CD14-positive monocyte (primary cell): ENCODE results near the gene CXCL3. TPM values are rescaled to one million over a fixed set of nuclear protein-coding genes. Genes with fewer than 3 reads are reported as not detected.
A peak's percentile ranks its signal among the peaks of the same experiment; 100 is the strongest.
"Not testable (repeated sequence)": the region's sequence is repeated elsewhere in the genome, so short reads cannot be mapped to it uniquely, and the experiment has no call there.

Experiments used
- DNase-seq, 3 donors: peaks; one replicate each; pipeline ENCODE4 v3.0.0-alpha.2; 2011 to 2022
- H2AFZ ChIP-seq: 2 replicates; pipeline ENCODE4 v1.6.0; 2012; ENCODE audit warnings: mild to moderate bottlenecking, low read depth, low read length, inconsistent platforms; ENCODE audit not compliant: insufficient read depth, poor library complexity, severe bottlenecking
- H3K27ac ChIP-seq, 2 donors: 1 replicate in 1 of 2; 2 replicates in 1 of 2; pipeline ENCODE4 v1.5.1; 2012 to 2013; ENCODE audit warnings: low read length in 2 of 2, control low read depth in 1 of 2, inconsistent platforms in 1 of 2, low read depth in 1 of 2, mild to moderate bottlenecking in 1 of 2
- H3K27me3 ChIP-seq, 2 donors: one replicate each; pipeline versions ENCODE4 v1.6.0 to v1.6.1; 2011 to 2013; ENCODE audit warnings: low read length in 2 of 2; ENCODE audit not compliant: control insufficient read depth in 2 of 2, insufficient read depth in 2 of 2
- H3K36me3 ChIP-seq, 2 donors: replicated peaks in 1 of 2; 1 replicate in 1 of 2; 2 replicates in 1 of 2; pipeline versions ENCODE4 v1.5.1 to v1.6.1; 2012 to 2013; ENCODE audit warnings: low read length in 2 of 2, control low read depth in 1 of 2, inconsistent platforms in 1 of 2, mild to moderate bottlenecking in 1 of 2; ENCODE audit not compliant: insufficient read depth in 2 of 2, control insufficient read depth in 1 of 2
- H3K4me1 ChIP-seq, 2 donors: 1 replicate in 1 of 2; 2 replicates in 1 of 2; pipeline versions ENCODE4 v1.5.1 to v1.6.1; 2012 to 2013; ENCODE audit warnings: low read length in 2 of 2, control low read depth in 1 of 2, inconsistent platforms in 1 of 2, mild to moderate bottlenecking in 1 of 2, moderate library complexity in 1 of 2; ENCODE audit not compliant: insufficient read depth in 2 of 2, control insufficient read depth in 1 of 2
- H3K4me2 ChIP-seq: replicated peaks from 2 replicates; pipeline ENCODE3; 2012; ENCODE audit warnings: low read length, moderate library complexity, mild to moderate bottlenecking; ENCODE audit not compliant: poor library complexity, severe bottlenecking; ENCODE audit errors: extremely low read depth
- H3K4me3 ChIP-seq, 3 experiments: fragments of 200-600 bp in 1 of 3; sonication (generic) in 1 of 3; replicated peaks in 1 of 3; 1 replicate in 2 of 3; 2 replicates in 1 of 3; pipeline ENCODE4 v1.5.1; 2011 to 2013; ENCODE audit warnings: low read length in 3 of 3, mild to moderate bottlenecking in 3 of 3, control low read depth in 2 of 3, low read depth in 2 of 3, inconsistent platforms in 1 of 3, moderate library complexity in 1 of 3
- H3K79me2 ChIP-seq: 2 replicates; pipeline ENCODE4 v1.6.0; 2012; ENCODE audit warnings: mild to moderate bottlenecking, control low read depth, inconsistent platforms, low read length, moderate library complexity; ENCODE audit not compliant: insufficient read depth
- H3K9ac ChIP-seq: 2 replicates; pipeline ENCODE4 v1.6.0; 2017; ENCODE audit warnings: low read length, mild to moderate bottlenecking; ENCODE audit not compliant: insufficient read depth, poor library complexity, severe bottlenecking
- H3K9me3 ChIP-seq, 2 donors: replicated peaks in 1 of 2; 1 replicate in 1 of 2; 2 replicates in 1 of 2; pipeline versions ENCODE4 v1.5.1 to v1.6.1; 2012 to 2013; ENCODE audit warnings: low read length in 2 of 2, control low read depth in 1 of 2; ENCODE audit not compliant: control insufficient read depth in 1 of 2, insufficient read depth in 1 of 2
- H4K20me1 ChIP-seq: 2 replicates; pipeline ENCODE4 v1.6.0; 2012; ENCODE audit warnings: mild to moderate bottlenecking, low read length, control low read depth, moderate library complexity; ENCODE audit not compliant: insufficient read depth
- H3K27ac Mint-ChIP-seq, 7 donors: one replicate each; pipeline ENCODE4 v1.8.0; 2020; ENCODE audit warnings: mild to moderate bottlenecking in 7 of 7, mixed read lengths in 7 of 7, moderate library complexity in 6 of 7, inconsistent platforms in 2 of 7
- H3K27me3 Mint-ChIP-seq, 3 donors: one replicate each; pipeline ENCODE4 v1.8.0; 2021 to 2022; ENCODE audit warnings: low read depth in 3 of 3, mild to moderate bottlenecking in 3 of 3, mixed read lengths in 3 of 3, moderate library complexity in 3 of 3, inconsistent platforms in 1 of 3
- H3K36me3 Mint-ChIP-seq, 2 donors: one replicate each; pipeline ENCODE4 v1.8.0; 2020; ENCODE audit warnings: mixed read lengths in 2 of 2, inconsistent platforms in 1 of 2, mild to moderate bottlenecking in 1 of 2
- H3K4me1 Mint-ChIP-seq: one replicate; pipeline ENCODE4 v1.8.0; 2020; ENCODE audit warnings: mild to moderate bottlenecking, mixed read lengths
- H3K4me3 Mint-ChIP-seq, 2 donors: one replicate each; pipeline ENCODE4 v1.8.0; 2020; ENCODE audit warnings: mild to moderate bottlenecking in 2 of 2, mixed read lengths in 2 of 2, moderate library complexity in 1 of 2
- H3K9me3 Mint-ChIP-seq, 7 donors: one replicate each; pipeline ENCODE4 v1.8.0; 2020 to 2022; ENCODE audit warnings: mixed read lengths in 7 of 7, mild to moderate bottlenecking in 6 of 7, moderate library complexity in 6 of 7, inconsistent platforms in 2 of 7
- CTCF ChIP-seq: fragments of 200-600 bp; IDR thresholded peaks from one replicate; pipeline ENCODE4 v1.8.0; 2022; ENCODE audit warnings: antibody characterized with exemption, mild to moderate bottlenecking
- WGBS: methylation state at CpG from one replicate; pipeline ENCODE4 v1.1.5; 2013; ENCODE audit warnings: missing lambda C conversion rate; ENCODE audit not compliant: insufficient coverage; 5-methylcytosine and 5-hydroxymethylcytosine counted together
- intact Hi-C, 2 donors: fragments of 100-400 bp; cut with micrococcal nuclease; formaldehyde crosslinking; loops; one replicate each; pipeline versions ENCODE4 v1.15.0 to v1.15.1; 2023
- polyA plus RNA-seq, 3 donors: library from polyadenylated mRNA; depleted of rRNA in 1 of 3; unstranded in 2 of 3; stranded (reverse) in 1 of 3; fragments of 300-500 nt in 2 of 3; fragments of >200 nt in 1 of 3; fragmentation: Illumina TruSeq in 2 of 3; gene quantifications; 1 replicate in 2 of 3; 2 replicates in 1 of 3; pipeline ENCODE4 v1.2.3, GENCODE V29; 2012 to 2021

CXCL3 gene
- polyA plus RNA-seq, 3 donors: 2.5 to 4.4 (median 3.7) TPM

DNA sequence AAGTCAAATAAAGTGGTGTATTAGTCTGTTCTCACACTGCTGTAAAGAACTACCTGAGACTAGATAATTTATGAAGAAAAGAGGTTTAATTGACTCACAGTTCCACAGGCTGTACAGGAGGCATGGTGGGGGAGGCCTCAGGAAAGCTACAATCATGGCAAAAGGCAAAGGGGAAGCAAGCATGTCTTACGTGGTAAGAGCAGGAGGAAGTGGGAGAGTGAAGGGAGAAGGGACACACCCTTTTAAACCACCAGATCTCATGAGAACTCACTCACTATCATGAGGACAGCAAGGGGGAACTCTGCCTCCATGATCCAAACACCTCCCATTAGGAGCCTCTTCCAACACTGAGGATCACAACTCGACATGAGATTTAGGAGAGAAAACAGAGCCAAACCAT, 40.5 kb upstream of the CXCL3 start:
- H3K36me3 ChIP-seq, H3K27me3 ChIP-seq, intact Hi-C loops, H3K79me2 ChIP-seq, H3K27me3 Mint-ChIP-seq, H3K4me3 Mint-ChIP-seq, H3K9ac ChIP-seq, H4K20me1 ChIP-seq, H2AFZ ChIP-seq, H3K4me2 ChIP-seq, H3K36me3 Mint-ChIP-seq, H3K4me3 ChIP-seq: not testable (repeated sequence)
- DNase-seq: peak; percentile 74 to 87 (median 74)
- peaks cover 48 to 52% of the 10 kb centered on the region in 2 donors for H3K4me1 ChIP-seq
- peaks cover 4 to 22% (median 10%) of the 10 kb centered on the region in 7 donors for H3K9me3 Mint-ChIP-seq
- peaks cover 0 to 11% of the 10 kb centered on the region in 2 donors for H3K9me3 ChIP-seq
- H3K4me1 Mint-ChIP-seq: peaks cover 54% of the 10 kb centered on the region
- H3K27ac Mint-ChIP-seq: peak overlapping the region; percentile 77 to 95 (median 85)
- H3K27ac ChIP-seq: peak overlapping the region in 1 of 2 donors; percentile 74
- WGBS: 0% methylated on average over 1 of the region's 2 CpGs

GRCh38 chr4:74073358-74073757, 34.9 kb upstream of the CXCL3 start:
- no peak for DNase-seq
- Histone ChIP-seq H3K4me2 (no peak overlapping the region), H3K36me3 (no peaks in the 10 kb centered on the region), H4K20me1 (no peaks in the 10 kb centered on the region), H3K4me1 (peaks cover under 1% of the 10 kb centered on the region in 2 donors), H3K27me3 (no peaks in the 10 kb centered on the region), H3K27ac (no peak overlapping the region), H3K9me3 (peaks cover 4 to 11% of the 10 kb centered on the region in 2 donors), H3K9ac (no peak overlapping the region), H2AFZ (no peak overlapping the region), H3K4me3 (no peak overlapping the region), H3K79me2 (no peaks in the 10 kb centered on the region)
- intact Hi-C loops: no loop called here
- Mint-ChIP-seq H3K4me3 (no peak overlapping the region), H3K9me3 (peaks cover 0 to 12% (median 4%) of the 10 kb centered on the region in 7 donors), H3K27me3 (no peaks in the 10 kb centered on the region), H3K27ac (no peak overlapping the region), H3K4me1 (peaks cover 8% of the 10 kb centered on the region), H3K36me3 (no peaks in the 10 kb centered on the region)
- TF ChIP-seq CTCF: no peak
